Activated naive CD8-positive, alpha-beta T cell treated with anti-CD3 and anti-CD28 coated beads, Interleukin-2, amount 50 U/mL, for 24 hours (primary cell): ENCODE measurements around the gene ARID1B.

ENCODE experiments used
- ATAC-seq: fragments of 150-1000 bp; cut with Tn5 transposase; one replicate; pipeline ENCODE4 v1.10.0; 2021
- DNase-seq: peaks from one replicate; pipeline ENCODE4 v3.0.0; 2021
- H3K27ac Mint-ChIP-seq: one replicate; pipeline ENCODE4 v1.8.0; 2021; ENCODE audit warnings: mild to moderate bottlenecking, mixed read lengths
- H3K27me3 Mint-ChIP-seq: one replicate; pipeline ENCODE4 v1.8.0; 2021; ENCODE audit warnings: mixed read lengths
- H3K36me3 Mint-ChIP-seq: one replicate; pipeline ENCODE4 v1.8.0; 2021; ENCODE audit warnings: low read depth, mixed read lengths
- H3K4me1 Mint-ChIP-seq: one replicate; pipeline ENCODE4 v1.8.0; 2021; ENCODE audit warnings: mixed read lengths
- H3K4me3 Mint-ChIP-seq: one replicate; pipeline ENCODE4 v1.8.0; 2021; ENCODE audit warnings: mild to moderate bottlenecking, moderate library complexity, mixed read lengths
- H3K9me3 Mint-ChIP-seq: one replicate; pipeline ENCODE4 v1.8.0; 2021; ENCODE audit warnings: mixed read lengths

Gene ARID1B

GRCh38 chr6:157001716-157002115, 224.5 kb downstream of the ARID1B start:
- H3K4me3 Mint-ChIP-seq: no peak overlapping the region
- no peaks in the 10 kb centered on the region for H3K9me3 Mint-ChIP-seq
- peaks cover 5% of the 10 kb centered on the region for H3K36me3 Mint-ChIP-seq
- no peak overlapping the region for H3K27ac Mint-ChIP-seq
- H3K27me3 Mint-ChIP-seq: no peaks in the 10 kb centered on the region
- ATAC-seq (no peak), DNase-seq (no peak)
- peaks cover 28% of the 10 kb centered on the region for H3K4me1 Mint-ChIP-seq

- Mint-ChIP-seq H3K9me3 (no peaks in the 10 kb centered on the region), H3K36me3 (peaks cover 5% of the 10 kb centered on the region), H3K4me1 (peaks cover 33% of the 10 kb centered on the region), H3K27me3 (no peaks in the 10 kb centered on the region), H3K27ac (peak overlapping the region; percentile 6), H3K4me3 (no peak overlapping the region)
- DNase-seq (no peak), ATAC-seq (no peak)
These were observed 225.6 kb downstream of the ARID1B start for GRCh38 chr6:157002774-157003173.

GRCh38 chr6:157005940-157006339, 228.8 kb downstream of the ARID1B start:
- Mint-ChIP-seq H3K27me3 (no peaks in the 10 kb centered on the region), H3K27ac (no peak overlapping the region), H3K4me3 (no peak overlapping the region), H3K4me1 (peaks cover 52% of the 10 kb centered on the region), H3K36me3 (peaks cover 5% of the 10 kb centered on the region), H3K9me3 (no peaks in the 10 kb centered on the region)
- ATAC-seq (no peak), DNase-seq (no peak)

- Mint-ChIP-seq H3K4me3 (no peak overlapping the region), H3K27ac (no peak overlapping the region), H3K36me3 (peaks cover 5% of the 10 kb centered on the region), H3K27me3 (no peaks in the 10 kb centered on the region), H3K9me3 (no peaks in the 10 kb centered on the region), H3K4me1 (peaks cover 55% of the 10 kb centered on the region)
- DNase-seq: no peak
- ATAC-seq: no peak
These were observed 231.4 kb downstream of the ARID1B start for GRCh38 chr6:157008568-157008967.

- Mint-ChIP-seq H3K4me3 (no peak overlapping the region), H3K27me3 (no peaks in the 10 kb centered on the region), H3K4me1 (peaks cover 34% of the 10 kb centered on the region), H3K36me3 (peaks cover 2% of the 10 kb centered on the region), H3K27ac (no peak overlapping the region), H3K9me3 (no peaks in the 10 kb centered on the region)
- ATAC-seq (no peak), DNase-seq (no peak)
These were observed 235.2 kb downstream of the ARID1B start for GRCh38 chr6:157012355-157012754.

GRCh38 chr6:157013649-157014304, 236.6 kb downstream of the ARID1B start:
- DNase-seq: no peak
- Mint-ChIP-seq H3K27me3 (no peaks in the 10 kb centered on the region), H3K36me3 (no peaks in the 10 kb centered on the region), H3K9me3 (no peaks in the 10 kb centered on the region), H3K27ac (no peak overlapping the region), H3K4me3 (no peak overlapping the region), H3K4me1 (peaks cover 39% of the 10 kb centered on the region)
- ATAC-seq: no peak

GRCh38 chr6:157014871-157015270, 237.7 kb downstream of the ARID1B start:
- DNase-seq (no peak), ATAC-seq (no peak)
- H3K4me1 Mint-ChIP-seq: peaks cover 42% of the 10 kb centered on the region
- H3K27ac Mint-ChIP-seq: no peak overlapping the region
- no peaks in the 10 kb centered on the region for H3K9me3 Mint-ChIP-seq
- H3K27me3 Mint-ChIP-seq: no peaks in the 10 kb centered on the region
- H3K4me3 Mint-ChIP-seq: no peak overlapping the region
- H3K36me3 Mint-ChIP-seq: no peaks in the 10 kb centered on the region

- no peak overlapping the region for H3K4me3 Mint-ChIP-seq
- H3K36me3 Mint-ChIP-seq: no peaks in the 10 kb centered on the region
- H3K9me3 Mint-ChIP-seq: no peaks in the 10 kb centered on the region
- ATAC-seq (no peak), DNase-seq (no peak)
- H3K4me1 Mint-ChIP-seq: peaks cover 37% of the 10 kb centered on the region
- H3K27me3 Mint-ChIP-seq: no peaks in the 10 kb centered on the region
- no peak overlapping the region for H3K27ac Mint-ChIP-seq
These were observed 239.8 kb downstream of the ARID1B start for GRCh38 chr6:157017022-157017421.

GRCh38 chr6:157017861-157018260, 240.7 kb downstream of the ARID1B start:
- H3K4me1 Mint-ChIP-seq: peaks cover 41% of the 10 kb centered on the region
- no peaks in the 10 kb centered on the region for H3K27me3 Mint-ChIP-seq
- DNase-seq (no peak), ATAC-seq (no peak)
- H3K27ac Mint-ChIP-seq: peak overlapping the region; percentile 45
- H3K4me3 Mint-ChIP-seq: no peak overlapping the region
- H3K9me3 Mint-ChIP-seq: no peaks in the 10 kb centered on the region
- H3K36me3 Mint-ChIP-seq: no peaks in the 10 kb centered on the region

- DNase-seq (no peak), ATAC-seq (no peak)
- Mint-ChIP-seq H3K27ac (peak overlapping the region; percentile 98), H3K9me3 (no peaks in the 10 kb centered on the region), H3K4me3 (peak overlapping the region; percentile 90), H3K36me3 (no peaks in the 10 kb centered on the region), H3K27me3 (no peaks in the 10 kb centered on the region), H3K4me1 (peaks cover 45% of the 10 kb centered on the region)
These were observed 242.0 kb downstream of the ARID1B start for GRCh38 chr6:157019115-157019641.

GRCh38 chr6:157019733-157020132, 242.6 kb downstream of the ARID1B start:
- peaks cover 50% of the 10 kb centered on the region for H3K4me1 Mint-ChIP-seq
- DNase-seq: no peak
- ATAC-seq: no peak
- peak overlapping the region; percentile 98 for H3K27ac Mint-ChIP-seq
- no peaks in the 10 kb centered on the region for H3K27me3 Mint-ChIP-seq
- H3K36me3 Mint-ChIP-seq: no peaks in the 10 kb centered on the region
- no peaks in the 10 kb centered on the region for H3K9me3 Mint-ChIP-seq
- peak overlapping the region; percentile 90 for H3K4me3 Mint-ChIP-seq

- peaks cover 3% of the 10 kb centered on the region for H3K36me3 Mint-ChIP-seq
- ATAC-seq (no peak), DNase-seq (no peak)
These were observed 243.2 kb downstream of the ARID1B start for GRCh38 chr6:157020398-157020797.

GRCh38 chr6:157020881-157021343, 243.7 kb downstream of the ARID1B start:
- peak overlapping the region; percentile 98 for H3K27ac Mint-ChIP-seq
- peak overlapping the region; percentile 90 for H3K4me3 Mint-ChIP-seq
- no peaks in the 10 kb centered on the region for H3K27me3 Mint-ChIP-seq
- peaks cover 3% of the 10 kb centered on the region for H3K36me3 Mint-ChIP-seq
- DNase-seq (peak; percentile 73), ATAC-seq (peak; percentile 29)
- peaks cover 9% of the 10 kb centered on the region for H3K9me3 Mint-ChIP-seq
- peaks cover 62% of the 10 kb centered on the region for H3K4me1 Mint-ChIP-seq

More at GRCh38 chr6:157020398-157020797, 243.2 kb downstream of the ARID1B start:
- peak overlapping the region; percentile 98 for H3K27ac Mint-ChIP-seq
- no peaks in the 10 kb centered on the region for H3K27me3 Mint-ChIP-seq
- peaks cover 5% of the 10 kb centered on the region for H3K9me3 Mint-ChIP-seq
- H3K4me3 Mint-ChIP-seq: peak overlapping the region; percentile 90
- peaks cover 57% of the 10 kb centered on the region for H3K4me1 Mint-ChIP-seq

- H3K36me3 Mint-ChIP-seq: peaks cover 5% of the 10 kb centered on the region
- peaks cover 9% of the 10 kb centered on the region for H3K9me3 Mint-ChIP-seq
- H3K27me3 Mint-ChIP-seq: no peaks in the 10 kb centered on the region
- peaks cover 67% of the 10 kb centered on the region for H3K4me1 Mint-ChIP-seq
- peak overlapping the region; percentile 98 for H3K27ac Mint-ChIP-seq
- DNase-seq: peak; percentile 89
- peak overlapping the region; percentile 90 for H3K4me3 Mint-ChIP-seq
- ATAC-seq: peak; percentile 85
These were observed 244.3 kb downstream of the ARID1B start for GRCh38 chr6:157021344-157021992.
